Measurements from ENCODE around the gene MICALL1. TPM values are rescaled to one million over a fixed set of nuclear protein-coding genes. Genes with fewer than 3 reads are reported as not detected.
"Not testable (repeated sequence)": the region's sequence is repeated elsewhere in the genome, so short reads cannot be mapped to it uniquely, and the experiment has no call there.

Gene MICALL1
- total and polyA plus RNA-seq, 7 donors = 8.4 to 109 (median 23.9) TPM

GRCh38 chr22:37975153-37975552 lies 69.1 kb downstream of the MICALL1 start:
- Histone ChIP-seq H3K27me3 (no peaks in the 10 kb centered on the region), H3K27ac (no peak overlapping the region), H3K4me3 (no peak overlapping the region), H3K4me1 (no peaks in the 10 kb centered on the region), H3K36me3 (peaks cover 0 to 12% (median 4%) of the 10 kb centered on the region in 4 donors), H3K9me3 (no peaks in the 10 kb centered on the region)
- WGBS, 2 donors = 87% methylated on average over 2 of the region's 2 CpGs
- no peak for TF ChIP-seq POLR2A (IDR thresholded peaks at IDR 0.05)
- TF ChIP-seq POLR2AphosphoS5 (IDR thresholded peaks at IDR 0.05) = no peak
- no peak for TF ChIP-seq EP300 (IDR thresholded peaks at IDR 0.05)
- TF ChIP-seq CTCF (IDR thresholded peaks at IDR 0.05) = no peak
- DNase-seq = no peak
- intact Hi-C loops (cut with DNase I) = no loop called here

DNA sequence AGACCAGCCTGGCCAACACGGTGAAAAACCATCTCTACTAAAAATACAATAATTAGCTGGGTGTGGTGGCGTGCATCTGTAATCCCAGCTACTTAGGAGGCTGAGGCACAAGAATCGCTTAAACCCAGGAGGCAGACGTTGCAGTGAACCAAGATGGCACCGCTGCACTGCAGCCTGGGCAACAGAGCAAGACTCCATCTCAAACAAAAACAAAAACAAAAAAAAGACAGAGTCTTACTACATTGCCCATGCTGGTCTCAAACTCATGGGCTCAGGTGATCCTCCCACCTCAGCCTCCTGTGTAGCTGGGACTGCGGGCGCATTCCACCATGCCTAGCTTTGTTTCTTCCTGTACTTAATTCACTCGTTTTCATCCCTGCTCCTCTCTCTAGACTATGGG lies 69.9 kb downstream of the MICALL1 start:
- DNase-seq; H3K27me3 ChIP-seq; H3K4me3 ChIP-seq; H3K27ac ChIP-seq; H3K9me3 ChIP-seq; H3K4me1 ChIP-seq; intact Hi-C loops (cut with DNase I): not testable (repeated sequence)
- H3K36me3 ChIP-seq = peaks cover 0 to 12% (median 4%) of the 10 kb centered on the region in 4 donors
- WGBS, 2 donors = 95% methylated on average over 8 of the region's 8 CpGs

- TF ChIP-seq POLR2A (IDR thresholded peaks at IDR 0.05) (no peak), POLR2AphosphoS5 (IDR thresholded peaks at IDR 0.05) (no peak), CTCF (IDR thresholded peaks at IDR 0.05) (no peak), EP300 (IDR thresholded peaks at IDR 0.05) (no peak)
- H3K27ac ChIP-seq = no peak overlapping the region
- H3K36me3 ChIP-seq = peaks cover 0 to 12% (median 4%) of the 10 kb centered on the region in 4 donors
- H3K4me3 ChIP-seq = no peak overlapping the region
- no peak for DNase-seq
- H3K4me1 ChIP-seq = no peaks in the 10 kb centered on the region
- WGBS, 2 donors = 86 to 94% methylated on average over 4 of the region's 4 CpGs
- no peaks in the 10 kb centered on the region for H3K27me3 ChIP-seq
- intact Hi-C loops (cut with DNase I) = no loop called here
- no peaks in the 10 kb centered on the region for H3K9me3 ChIP-seq
These were observed 70.5 kb downstream of the MICALL1 start for GRCh38 chr22:37976547-37976946.

DNA sequence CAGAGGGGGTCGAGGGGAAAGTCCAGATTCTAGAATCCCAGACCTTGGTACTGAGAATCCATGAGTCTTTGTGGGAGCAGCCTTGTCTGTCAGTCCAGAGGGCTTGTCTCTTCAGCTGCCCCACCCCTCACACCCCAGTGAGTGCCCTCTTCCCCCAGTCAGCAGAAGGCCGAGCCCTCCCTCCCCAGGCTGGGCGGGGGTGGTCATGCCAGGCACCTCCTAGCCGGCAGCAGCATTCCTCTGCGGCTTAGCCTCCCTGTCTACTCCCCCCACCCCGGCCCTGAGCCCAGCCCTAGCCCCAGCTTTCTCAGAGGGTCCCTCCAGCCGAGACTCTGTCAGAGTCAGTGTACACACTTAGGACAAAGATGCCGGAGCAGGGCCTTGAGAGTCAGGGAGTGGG lies 73.7 kb downstream of the MICALL1 start:
- TF ChIP-seq POLR2A (IDR thresholded peaks at IDR 0.05) (no peak), CTCF (IDR thresholded peaks at IDR 0.05) (no peak), POLR2AphosphoS5 (IDR thresholded peaks at IDR 0.05) (peak in 1 of 4 donors; percentile 34), EP300 (IDR thresholded peaks at IDR 0.05) (no peak)
- H3K9me3 ChIP-seq = no peaks in the 10 kb centered on the region
- H3K4me1 ChIP-seq = no peaks in the 10 kb centered on the region
- H3K4me3 ChIP-seq = peak overlapping the region in 3 of 4 donors; percentile 22 to 42 (median 36)
- peak overlapping the region in 2 of 4 donors; percentile 25 to 35 for H3K27ac ChIP-seq
- intact Hi-C loops (cut with DNase I) = no loop called here
- no peak for DNase-seq
- peaks cover 0 to 8% (median 3%) of the 10 kb centered on the region in 4 donors for H3K36me3 ChIP-seq
- no peaks in the 10 kb centered on the region for H3K27me3 ChIP-seq
- 84 to 85% methylated on average over 8 of the region's 8 CpGs for WGBS, 2 donors

GRCh38 chr22:37981282-37982011 lies 75.3 kb downstream of the MICALL1 start:
- no peak for DNase-seq
- no peaks in the 10 kb centered on the region for H3K27me3 ChIP-seq
- intact Hi-C loops (cut with DNase I) = no loop called here
- no peak for TF ChIP-seq POLR2AphosphoS5 (IDR thresholded peaks at IDR 0.05)
- no peak for TF ChIP-seq EP300 (IDR thresholded peaks at IDR 0.05)
- TF ChIP-seq POLR2A (IDR thresholded peaks at IDR 0.05) = no peak
- TF ChIP-seq CTCF (IDR thresholded peaks at IDR 0.05) = no peak
- peak overlapping the region; percentile 8 to 42 (median 30) for H3K4me3 ChIP-seq
- WGBS, 2 donors = 85 to 91% methylated on average over 6 of the region's 6 CpGs
- H3K36me3 ChIP-seq = no peaks in the 10 kb centered on the region
- no peaks in the 10 kb centered on the region for H3K9me3 ChIP-seq
- peak overlapping the region; percentile 7 to 57 (median 47) for H3K27ac ChIP-seq
- H3K4me1 ChIP-seq = no peaks in the 10 kb centered on the region

Data from sigmoid colon (tissue), 7 donors.